HUES64 (cell line): ENCODE results near the gene NEUROD2.

Experiments used
- H3K27ac ChIP-seq: 2 replicates; pipeline ENCODE4 v1.7.0; 2013; ENCODE audit warnings: low read depth, low read length, inconsistent platforms
- H3K27me3 ChIP-seq: 2 replicates; pipeline ENCODE4 v1.6.1; 2013; ENCODE audit warnings: mild to moderate bottlenecking, low read length; ENCODE audit not compliant: insufficient read depth
- H3K36me3 ChIP-seq: 2 replicates; pipeline ENCODE4 v1.6.1; 2013; ENCODE audit warnings: mild to moderate bottlenecking, low read length; ENCODE audit not compliant: insufficient read depth
- H3K4me1 ChIP-seq: 2 replicates; pipeline ENCODE4 v1.6.1; 2013; ENCODE audit warnings: mild to moderate bottlenecking, low read length, moderate library complexity; ENCODE audit not compliant: insufficient read depth
- H3K4me3 ChIP-seq: 2 replicates; pipeline ENCODE4 v1.5.1; 2013; ENCODE audit warnings: mild to moderate bottlenecking, low read length, moderate library complexity
- H3K9ac ChIP-seq: 2 replicates; pipeline ENCODE4 v1.6.1; 2013; ENCODE audit warnings: mild to moderate bottlenecking, low read depth, low read length
- H3K9me3 ChIP-seq: 2 replicates; pipeline ENCODE4 v1.6.1; 2013; ENCODE audit warnings: low read depth, low read length; ENCODE audit not compliant: insufficient read depth
- WGBS: fragments of 150-250, 120-280 bp; methylation state at CpG from one replicate; pipeline ENCODE4 v1.1.7; 2013; ENCODE audit warnings: missing lambda C conversion rate; 5-methylcytosine and 5-hydroxymethylcytosine counted together

The NEUROD2 gene

DNA sequence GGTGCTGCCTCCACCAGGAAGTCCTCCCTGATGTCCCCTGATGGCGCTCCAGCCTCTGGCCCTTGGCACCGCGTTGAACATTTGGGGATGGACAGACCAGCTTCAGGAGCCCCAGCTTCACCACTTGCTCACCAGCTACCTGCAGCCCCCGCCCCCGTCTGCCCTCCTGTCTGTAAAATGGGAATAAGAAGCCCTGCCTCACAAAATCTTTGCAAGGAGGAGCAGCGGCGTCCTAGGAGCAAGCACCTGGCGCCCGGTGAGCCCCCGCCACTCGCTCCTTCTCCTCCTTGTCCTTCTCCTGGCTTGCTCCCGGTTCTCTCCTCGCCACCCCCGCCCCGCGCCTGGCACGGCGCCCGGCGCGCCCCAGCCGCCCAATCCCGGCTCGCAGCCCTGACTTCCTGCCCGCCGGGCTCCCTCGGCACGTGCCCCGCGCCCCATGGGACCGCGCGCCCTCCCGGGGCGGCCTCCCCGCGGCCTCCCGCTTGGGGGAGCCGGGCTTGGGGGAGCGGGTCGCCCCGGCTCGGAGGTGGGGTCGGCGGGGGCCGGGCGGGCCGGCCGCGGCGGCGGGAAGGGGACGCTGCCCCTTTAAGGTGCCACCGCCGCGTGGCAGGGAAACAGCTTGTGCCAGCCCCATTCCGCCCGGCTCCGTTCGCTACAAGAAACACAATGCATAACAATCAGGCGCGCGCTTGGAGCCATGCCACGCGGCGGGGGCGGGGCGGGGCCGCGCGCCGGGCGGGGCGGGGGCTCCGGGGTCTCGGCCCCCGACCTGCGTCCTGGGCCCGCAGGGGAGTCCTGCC, 9.9 kb upstream of the NEUROD2 start:
- Histone ChIP-seq H3K4me1 (no peaks in the 10 kb centered on the region), H3K27me3 (peaks cover 86% of the 10 kb centered on the region), H3K4me3 (peak overlapping the region; percentile 66), H3K36me3 (no peaks in the 10 kb centered on the region), H3K27ac (no peak overlapping the region), H3K9ac (no peak overlapping the region), H3K9me3 (no peaks in the 10 kb centered on the region)
- under 1% methylated on average over 79 of the region's 79 CpGs for WGBS

DNA sequence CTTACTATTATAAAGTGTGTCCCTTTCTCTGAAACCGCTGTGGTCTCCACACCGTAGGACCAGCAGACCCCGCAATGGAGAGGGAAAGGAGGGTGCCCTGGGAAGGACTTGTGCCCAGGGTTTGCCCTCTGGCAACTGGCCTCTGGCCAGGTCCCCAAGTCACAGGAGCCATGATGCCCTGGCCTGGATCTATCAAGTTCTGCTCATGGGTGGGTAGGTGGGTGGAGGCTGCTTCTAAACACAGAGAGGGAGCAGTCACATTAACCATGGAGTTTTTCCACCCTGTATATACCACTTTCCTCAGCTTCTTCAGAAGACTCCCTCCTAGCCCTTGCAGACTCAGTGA, 9.4 kb upstream of the NEUROD2 start:
- H3K9me3 ChIP-seq: no peaks in the 10 kb centered on the region

DNA sequence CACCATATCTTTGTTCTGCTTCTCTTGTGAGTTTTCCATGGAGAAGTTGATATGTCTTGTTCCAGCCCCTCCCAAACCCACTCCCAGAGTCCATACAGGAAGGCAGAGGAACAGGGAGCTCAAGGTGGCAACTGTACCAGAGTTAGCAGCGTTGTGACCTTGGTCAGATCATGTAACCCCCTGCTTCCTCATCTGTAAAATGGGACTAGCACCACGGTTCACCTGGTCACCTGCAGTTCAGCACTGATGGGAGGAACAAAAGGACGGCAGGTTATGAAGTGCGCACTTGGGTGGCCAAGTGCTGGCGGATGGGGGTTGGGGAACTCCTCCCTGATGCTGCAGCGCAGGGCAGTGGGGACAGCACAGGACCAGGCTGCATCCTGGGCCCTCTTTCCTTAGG, 7.7 kb upstream of the NEUROD2 start:
- Histone ChIP-seq H3K9me3 (no peaks in the 10 kb centered on the region), H3K27me3 (peaks cover 91% of the 10 kb centered on the region), H3K4me3 (no peak overlapping the region), H3K9ac (no peak overlapping the region), H3K27ac (no peak overlapping the region), H3K36me3 (no peaks in the 10 kb centered on the region), H3K4me1 (no peaks in the 10 kb centered on the region)
- 58% methylated on average over 6 of the region's 6 CpGs for WGBS

More for the DNA sequence above, 9.4 kb upstream of the NEUROD2 start:
- H3K4me1 ChIP-seq: no peaks in the 10 kb centered on the region
- no peak overlapping the region for H3K27ac ChIP-seq
- peak overlapping the region; percentile 66; the same call in 1 of the 2 replicates for H3K4me3 ChIP-seq
- no peak overlapping the region for H3K9ac ChIP-seq
- 74% methylated on average over 3 of the region's 3 CpGs for WGBS
- H3K36me3 ChIP-seq: no peaks in the 10 kb centered on the region
- H3K27me3 ChIP-seq: peaks cover 90% of the 10 kb centered on the region

DNA sequence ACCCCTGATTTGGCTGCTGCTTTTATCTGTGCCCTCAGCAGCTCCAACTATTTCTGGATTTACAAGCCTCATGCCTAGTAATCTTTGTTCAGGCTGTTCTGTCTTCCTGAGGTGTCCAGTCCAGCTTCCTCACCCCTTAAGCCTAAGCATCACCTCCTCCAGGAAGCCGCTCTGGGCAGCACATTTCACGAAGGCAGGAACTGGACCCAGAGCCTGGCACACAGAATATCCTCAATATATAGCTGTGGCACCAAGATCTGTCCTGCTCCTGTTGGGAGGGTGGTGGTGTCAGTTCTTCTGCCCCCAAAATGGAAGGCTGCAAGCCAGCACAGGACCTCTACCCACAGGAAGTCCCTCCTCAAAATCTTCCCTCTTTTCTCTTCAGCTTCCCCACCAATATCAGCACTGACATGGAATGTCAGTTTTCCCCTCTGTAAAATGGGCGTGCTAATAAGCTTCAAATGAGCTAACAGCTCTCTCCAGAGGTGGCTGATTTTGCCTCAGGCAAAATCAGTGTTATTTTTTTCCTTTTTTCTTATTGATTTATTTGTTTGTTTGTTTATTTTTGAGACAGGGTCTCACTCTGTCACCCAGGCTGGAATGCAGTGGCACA, 6.9 kb upstream of the NEUROD2 start:
- Histone ChIP-seq H3K27me3 (peaks cover 94% of the 10 kb centered on the region), H3K4me3 (no peak overlapping the region), H3K4me1 (no peaks in the 10 kb centered on the region), H3K9me3 (no peaks in the 10 kb centered on the region), H3K27ac (no peak overlapping the region), H3K36me3 (no peaks in the 10 kb centered on the region), H3K9ac (no peak overlapping the region)
- 86% methylated on average over 3 of the region's 3 CpGs for WGBS

DNA sequence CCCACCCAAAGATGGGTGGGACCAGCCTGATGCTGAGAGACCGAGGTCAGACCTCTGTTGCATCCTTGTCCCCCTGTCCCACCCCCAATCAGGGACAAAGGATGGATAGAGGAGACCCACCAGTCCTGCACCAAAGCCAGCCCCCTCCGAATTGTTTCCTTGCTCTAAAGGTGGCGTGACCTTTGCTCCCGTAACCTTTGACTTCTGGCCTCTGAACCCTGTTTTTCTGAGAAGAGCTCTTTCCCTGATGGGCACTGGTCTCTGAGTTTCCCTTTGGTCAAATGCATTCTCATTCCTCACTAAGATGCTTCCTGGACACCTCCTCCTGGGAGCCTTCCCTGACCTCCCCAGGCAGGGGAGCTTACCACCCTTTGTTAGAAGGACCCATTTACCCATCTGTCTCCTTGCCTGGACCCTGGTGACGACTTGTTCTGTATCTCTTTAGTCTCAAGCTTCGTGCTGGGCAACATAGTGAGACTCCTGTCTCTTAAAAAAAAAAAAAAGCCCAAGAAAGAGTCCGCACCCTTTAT, 5.3 kb upstream of the NEUROD2 start:
- 80% methylated on average over 7 of the region's 7 CpGs for WGBS
- H3K27me3 ChIP-seq: peaks cover 94% of the 10 kb centered on the region
- no peak overlapping the region for H3K4me3 ChIP-seq
- H3K4me1 ChIP-seq: no peaks in the 10 kb centered on the region
- no peak overlapping the region for H3K9ac ChIP-seq
- no peak overlapping the region for H3K27ac ChIP-seq
- no peaks in the 10 kb centered on the region for H3K36me3 ChIP-seq
- H3K9me3 ChIP-seq: no peaks in the 10 kb centered on the region

DNA sequence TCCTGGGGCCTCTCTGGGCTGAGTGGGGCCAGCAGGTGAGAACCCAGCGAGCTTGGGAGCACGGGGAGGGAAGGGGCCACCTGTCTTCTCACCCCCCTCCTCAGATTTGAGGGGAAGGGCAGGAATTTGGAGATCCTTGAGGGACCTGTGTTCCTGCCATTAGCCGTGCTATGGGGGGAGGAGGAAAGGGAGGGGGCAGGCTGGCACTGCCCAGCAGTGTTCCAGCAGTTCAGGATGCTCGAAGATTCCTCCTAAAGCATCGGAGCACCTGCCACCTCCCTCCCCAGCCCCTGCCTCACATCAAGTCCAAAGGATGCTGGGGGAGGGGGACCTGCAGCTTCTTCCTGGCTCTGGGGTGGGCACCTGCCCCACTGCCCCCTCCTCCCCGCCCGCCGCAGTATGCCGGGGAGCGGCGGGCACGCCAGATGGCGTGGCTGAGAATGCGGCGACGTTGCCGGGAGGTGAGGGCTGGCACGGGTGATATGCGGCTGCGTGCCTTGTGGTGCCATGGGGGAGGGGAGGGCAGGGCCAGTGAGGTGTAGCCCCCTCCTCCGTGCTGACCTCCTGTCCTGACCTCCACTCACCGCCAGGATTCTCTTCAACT, 4.7 kb upstream of the NEUROD2 start:
- WGBS: 80% methylated on average over 20 of the region's 22 CpGs
- Histone ChIP-seq H3K9me3 (no peaks in the 10 kb centered on the region), H3K9ac (no peak overlapping the region), H3K27ac (no peak overlapping the region), H3K4me1 (peaks cover under 1% of the 10 kb centered on the region; the same call in 1 of the 2 replicates), H3K36me3 (no peaks in the 10 kb centered on the region), H3K27me3 (peaks cover 95% of the 10 kb centered on the region), H3K4me3 (no peak overlapping the region)

DNA sequence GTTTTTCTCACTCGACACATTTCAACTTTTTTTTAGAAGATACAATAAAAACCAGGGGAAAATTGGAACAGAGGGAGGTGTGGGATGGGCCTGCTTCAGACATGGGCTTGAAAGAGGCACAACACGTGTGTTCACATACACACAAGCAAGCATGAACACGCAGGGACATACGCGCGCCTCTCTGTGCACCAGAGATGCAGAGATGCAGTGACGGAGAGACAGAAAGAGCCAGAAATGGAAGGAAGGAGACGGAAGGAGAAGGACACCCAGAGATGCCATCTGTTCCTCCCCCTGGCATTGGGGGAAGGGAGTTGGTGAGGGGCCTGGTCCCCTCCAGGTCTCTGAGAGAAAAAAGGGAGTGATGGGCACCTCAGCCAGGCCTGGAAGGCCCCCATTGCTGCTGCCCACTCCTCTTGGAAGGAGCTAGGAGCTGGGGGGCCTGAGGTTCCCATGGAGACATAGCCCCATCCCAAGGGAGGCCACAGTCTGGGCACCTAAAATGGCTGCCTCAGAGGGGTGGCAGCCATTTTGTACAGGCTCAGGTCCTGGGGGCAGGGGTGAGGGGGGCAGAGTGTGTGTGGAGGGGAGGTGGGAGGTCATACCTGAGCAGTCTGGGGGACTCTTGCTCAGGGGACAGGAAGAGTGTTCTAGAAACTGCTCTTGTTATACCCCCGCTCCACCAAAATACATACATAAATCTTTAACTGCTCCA, 3.8 kb upstream of the NEUROD2 start:
- peaks cover 4% of the 10 kb centered on the region; the same call in 1 of the 2 replicates for H3K4me1 ChIP-seq
- H3K27me3 ChIP-seq: peaks cover 95% of the 10 kb centered on the region
- no peak overlapping the region for H3K4me3 ChIP-seq
- no peaks in the 10 kb centered on the region for H3K9me3 ChIP-seq
- 91% methylated on average over 8 of the region's 9 CpGs for WGBS
- no peak overlapping the region for H3K9ac ChIP-seq
- H3K27ac ChIP-seq: no peak overlapping the region
- H3K36me3 ChIP-seq: no peaks in the 10 kb centered on the region

DNA sequence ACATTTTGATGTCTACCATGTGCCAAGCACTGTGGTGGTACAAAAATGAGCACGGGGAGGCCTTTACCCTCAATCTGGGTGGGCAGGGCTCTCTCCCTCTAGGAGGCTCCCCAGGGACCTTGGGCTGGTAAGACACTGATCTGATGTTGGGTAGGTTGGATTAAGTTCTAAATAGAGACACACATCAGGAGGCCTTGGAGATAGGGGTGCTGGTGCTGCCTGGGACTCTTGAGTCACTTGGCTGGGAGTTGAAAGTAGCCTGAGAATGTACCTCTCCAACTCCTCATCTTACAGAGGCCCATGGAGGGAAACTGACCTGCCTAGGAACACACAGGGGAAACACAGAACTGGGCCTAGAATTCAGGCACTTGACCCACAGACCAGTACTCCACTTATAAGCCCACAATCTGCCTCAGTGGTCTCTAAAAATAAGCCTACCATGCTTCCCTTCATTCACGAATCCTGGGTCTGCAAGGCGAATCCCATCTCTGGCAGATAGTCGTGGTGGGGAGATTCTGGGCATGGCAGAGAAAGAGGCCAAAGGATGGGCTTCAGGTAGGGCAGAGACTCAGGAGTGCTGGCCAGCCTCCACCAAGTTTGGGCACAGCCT, 1.8 kb upstream of the NEUROD2 start:
- H3K4me1 ChIP-seq: peaks cover 9% of the 10 kb centered on the region
- no peak overlapping the region for H3K27ac ChIP-seq
- H3K36me3 ChIP-seq: no peaks in the 10 kb centered on the region
- WGBS: 80% methylated on average over 4 of the region's 4 CpGs
- peaks cover 96% of the 10 kb centered on the region for H3K27me3 ChIP-seq
- no peaks in the 10 kb centered on the region for H3K9me3 ChIP-seq
- H3K9ac ChIP-seq: no peak overlapping the region
- H3K4me3 ChIP-seq: no peak overlapping the region

DNA sequence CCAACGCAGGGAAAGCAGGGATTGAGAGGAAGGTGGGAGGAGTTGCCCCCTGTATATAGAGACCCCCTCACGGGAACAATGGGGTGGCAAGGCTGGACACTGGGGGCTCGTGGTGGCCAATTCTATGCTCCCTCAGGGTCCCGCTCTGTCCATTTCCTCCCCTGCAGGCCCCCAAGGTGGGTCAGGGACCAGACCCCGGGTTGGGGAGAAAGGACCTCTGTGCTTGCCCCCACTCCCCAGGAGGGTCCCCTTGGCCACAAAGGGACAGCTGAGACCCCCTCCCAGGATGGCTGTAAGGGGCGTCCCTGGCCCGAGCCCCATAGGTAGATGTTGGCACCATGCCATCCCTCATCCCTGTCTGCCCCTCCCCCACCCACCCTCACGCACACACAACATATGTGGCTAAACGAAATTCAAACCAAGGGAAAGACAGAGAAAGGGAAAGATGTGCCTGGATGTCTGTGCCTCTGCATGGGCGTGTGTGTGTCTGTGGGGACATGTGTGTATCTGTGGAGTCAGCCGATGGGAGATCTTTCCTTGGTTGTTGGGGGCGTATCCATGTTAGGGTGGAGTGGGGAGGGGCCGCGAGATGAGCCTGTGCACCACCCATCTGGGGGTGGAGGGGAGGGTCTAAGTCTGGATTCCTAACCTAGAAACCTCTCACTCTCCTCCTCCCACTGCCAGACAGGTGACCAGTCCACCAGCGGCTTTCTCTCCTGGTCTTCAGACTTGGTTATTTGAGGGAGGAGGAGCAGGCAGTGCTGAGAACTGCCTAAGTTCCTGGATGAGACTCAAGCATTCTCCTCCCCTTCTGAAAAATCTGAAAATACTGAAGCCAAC, 642 bp upstream of the NEUROD2 start:
- H3K9me3 ChIP-seq: no peaks in the 10 kb centered on the region
- H3K27me3 ChIP-seq: peaks cover 98% of the 10 kb centered on the region
- WGBS: 20% methylated on average over 11 of the region's 15 CpGs
- H3K27ac ChIP-seq: no peak overlapping the region
- H3K4me1 ChIP-seq: peaks cover 14% of the 10 kb centered on the region
- H3K9ac ChIP-seq: no peak overlapping the region
- no peaks in the 10 kb centered on the region for H3K36me3 ChIP-seq
- H3K4me3 ChIP-seq: no peak overlapping the region
